ENCODE data around the gene RTN4R. TPM values are rescaled to one million over a fixed set of nuclear protein-coding genes. Genes with fewer than 3 reads are reported as not detected.

Gene RTN4R
- total RNA-seq, 2 experiments from 2014 or later: 2.8 to 3.7 TPM

DNA sequence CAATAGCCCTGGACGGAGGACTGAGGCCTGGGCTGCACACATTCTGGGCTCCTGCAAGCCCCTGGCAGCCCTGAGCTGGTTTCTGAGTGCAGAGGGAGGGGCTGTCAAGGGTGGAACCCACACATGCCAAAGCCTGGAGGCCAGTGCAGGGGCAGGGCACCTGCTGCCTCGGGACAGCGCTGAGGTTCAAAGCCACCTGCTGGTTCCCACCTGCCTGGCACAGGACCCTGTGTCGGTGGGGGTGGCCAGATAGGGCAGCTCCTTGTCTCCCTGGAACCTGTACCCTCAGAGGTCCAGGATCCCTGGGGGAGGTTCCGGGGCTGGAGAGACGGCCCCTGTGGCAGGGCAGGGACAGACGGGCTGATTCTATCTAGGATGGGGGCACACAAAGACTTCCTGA, 40.8 kb downstream of the RTN4R start:
- Mint-ChIP-seq H3K4me3 (no peak overlapping the region), H3K27ac (no peak overlapping the region), H3K36me3 (ENCODE audit: low read depth) (no peaks in the 10 kb centered on the region), H3K4me1 (ENCODE audit: low read depth) (no peaks in the 10 kb centered on the region), H3K9me3 (peaks cover 8% of the 10 kb centered on the region), H3K27me3 (no peaks in the 10 kb centered on the region)
- DNase-seq: no peak
- intact Hi-C loops (cut with micrococcal nuclease): no loop called here
- no peak for ATAC-seq
- ChIA-PET POLR2A (interaction anchor here (0.7 kb wide), 1 partner anchor 90 kb away, joined by 3 read pairs; no protein-coding TSS in a partner anchor), CTCF (no interaction called here)
- TF ChIP-seq CTCF (IDR thresholded peaks at IDR 0.05): no peak

DNA sequence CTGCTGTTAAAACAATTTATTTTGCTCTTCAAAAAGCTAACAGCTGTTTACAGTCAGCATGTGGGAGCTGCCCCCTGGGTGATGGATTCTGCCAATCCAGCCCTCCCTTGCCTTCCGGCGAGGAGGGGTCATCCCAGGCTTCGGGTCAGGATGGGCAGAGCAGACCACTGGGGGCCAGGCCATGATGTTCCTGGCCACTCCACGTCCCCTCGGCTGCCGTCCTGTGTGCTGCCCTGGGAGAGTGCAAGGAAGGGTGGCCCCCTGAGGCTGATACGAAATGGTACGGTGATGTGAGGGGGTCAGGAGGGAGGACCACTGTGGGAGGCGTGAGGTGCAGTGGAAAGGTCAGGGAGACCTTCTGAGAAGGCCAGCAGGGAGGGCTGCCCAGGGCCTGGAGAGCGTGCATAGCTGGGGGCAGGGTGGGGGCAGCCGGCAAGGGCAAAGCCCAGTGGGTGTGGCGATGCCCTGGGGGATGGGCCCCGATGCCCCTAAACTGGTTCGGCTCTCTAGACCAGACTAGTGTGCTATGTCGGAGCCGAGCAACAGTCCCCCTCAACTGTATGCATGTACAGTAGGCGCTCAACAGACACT, 41.3 kb downstream of the RTN4R start:
- POLR2A ChIA-PET: interaction anchor here (0.7 kb wide), 1 partner anchor 90 kb away, joined by 3 read pairs; no protein-coding TSS in a partner anchor
- CTCF ChIA-PET: no interaction called here
- Mint-ChIP-seq H3K27me3 (no peaks in the 10 kb centered on the region), H3K4me1 (ENCODE audit: low read depth) (no peaks in the 10 kb centered on the region), H3K36me3 (ENCODE audit: low read depth) (no peaks in the 10 kb centered on the region), H3K27ac (no peak overlapping the region), H3K9me3 (peaks cover 8% of the 10 kb centered on the region), H3K4me3 (no peak overlapping the region)
- intact Hi-C loops (cut with micrococcal nuclease): no loop called here
- TF ChIP-seq CTCF (IDR thresholded peaks at IDR 0.05): no peak
- ATAC-seq: no peak
- no peak for DNase-seq

DNA sequence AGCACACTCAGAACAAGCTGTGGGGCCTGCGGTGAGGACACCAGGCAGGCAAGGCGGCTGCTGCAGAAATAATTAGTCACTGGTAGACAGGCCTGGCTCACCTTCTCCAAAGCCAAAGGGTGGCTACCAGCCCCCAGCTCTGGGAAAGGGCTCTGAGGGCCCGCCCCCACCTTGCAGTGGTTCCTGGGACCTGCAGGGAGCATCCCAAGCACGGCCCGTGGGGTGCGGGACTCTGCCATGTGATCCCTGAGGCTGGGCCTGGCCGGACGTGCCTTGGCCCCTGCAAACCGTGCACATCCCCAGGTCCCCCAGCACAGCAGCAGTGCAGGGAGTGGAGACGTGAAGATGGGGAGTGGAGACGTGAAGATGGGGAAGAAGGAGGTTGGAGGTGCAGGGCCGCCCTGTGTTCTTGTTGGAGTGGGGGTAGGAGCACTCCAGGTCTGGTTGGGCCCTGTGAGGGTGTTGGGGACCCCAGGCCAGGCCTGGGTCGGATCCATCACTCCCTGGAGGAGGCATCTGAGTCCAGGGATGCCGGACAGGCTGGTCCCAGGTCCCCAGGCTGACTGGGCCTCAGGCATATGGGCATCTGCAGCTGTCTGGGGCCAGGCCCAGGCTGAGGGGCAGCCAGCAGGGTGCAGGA, 41.9 kb downstream of the RTN4R start:
- no peak for TF ChIP-seq CTCF (IDR thresholded peaks at IDR 0.05)
- H3K4me1 Mint-ChIP-seq (ENCODE audit: low read depth): no peaks in the 10 kb centered on the region
- ATAC-seq (no peak), DNase-seq (no peak)
- H3K27me3 Mint-ChIP-seq: no peaks in the 10 kb centered on the region
- peaks cover 8% of the 10 kb centered on the region for H3K9me3 Mint-ChIP-seq
- no peak overlapping the region for H3K27ac Mint-ChIP-seq
- ChIA-PET CTCF (no interaction called here), POLR2A (no interaction called here)
- no peak overlapping the region for H3K4me3 Mint-ChIP-seq
- no peaks in the 10 kb centered on the region for H3K36me3 Mint-ChIP-seq (ENCODE audit: low read depth)
- intact Hi-C loops (cut with micrococcal nuclease): no loop called here

DNA sequence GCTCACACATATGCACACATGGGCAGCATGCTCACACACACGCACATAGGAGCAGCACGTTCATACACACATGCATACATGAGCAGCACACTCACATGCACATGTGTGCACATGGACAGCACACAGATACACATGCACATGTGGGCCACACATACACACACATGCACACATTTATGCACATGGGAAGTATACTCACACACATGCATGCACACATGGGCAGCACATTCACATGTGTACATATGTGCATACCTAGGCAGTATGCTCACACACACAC, 42.5 kb downstream of the RTN4R start:
- DNase-seq (no peak), ATAC-seq (no peak)
- no peak for TF ChIP-seq CTCF (IDR thresholded peaks at IDR 0.05)
- Mint-ChIP-seq H3K4me3 (no peak overlapping the region), H3K36me3 (ENCODE audit: low read depth) (no peaks in the 10 kb centered on the region), H3K4me1 (ENCODE audit: low read depth) (no peaks in the 10 kb centered on the region), H3K9me3 (peaks cover 8% of the 10 kb centered on the region), H3K27ac (no peak overlapping the region), H3K27me3 (no peaks in the 10 kb centered on the region)
- intact Hi-C loops (cut with micrococcal nuclease): no loop called here
- ChIA-PET POLR2A (no interaction called here), CTCF (no interaction called here)

DNA sequence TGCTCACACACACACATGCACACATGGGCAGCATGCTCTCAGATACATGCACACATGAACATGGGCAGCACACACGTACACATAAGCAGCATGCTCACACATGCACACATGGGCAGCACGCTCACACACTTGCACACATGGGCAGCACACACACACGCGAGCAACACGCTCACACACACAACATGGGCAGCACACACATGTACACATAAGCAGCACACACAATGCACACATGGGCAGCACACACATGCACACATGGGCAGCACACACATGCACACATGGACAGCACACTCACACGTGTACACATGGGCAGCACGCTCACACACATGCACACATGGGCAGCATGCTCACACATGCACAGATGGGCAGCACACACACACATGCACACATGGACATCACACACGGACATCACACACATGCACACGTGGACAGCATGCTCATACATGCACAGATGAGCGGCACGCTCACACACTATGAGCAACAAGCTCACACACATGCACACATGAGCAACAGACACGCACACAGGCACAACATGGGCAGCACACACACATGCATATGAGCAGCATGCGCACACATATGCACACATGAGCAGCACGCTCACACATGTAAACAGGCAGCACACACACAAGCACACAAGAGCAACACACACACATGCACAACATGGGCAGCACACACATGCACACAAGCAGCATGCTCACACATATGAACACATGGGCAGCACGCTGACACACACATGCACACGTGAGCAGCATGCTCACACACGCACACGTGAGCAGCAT, 43.0 kb downstream of the RTN4R start:
- Mint-ChIP-seq H3K4me3 (no peak overlapping the region), H3K27me3 (no peaks in the 10 kb centered on the region), H3K36me3 (ENCODE audit: low read depth) (no peaks in the 10 kb centered on the region), H3K4me1 (ENCODE audit: low read depth) (no peaks in the 10 kb centered on the region), H3K27ac (no peak overlapping the region), H3K9me3 (peaks cover 8% of the 10 kb centered on the region)
- ChIA-PET CTCF (no interaction called here), POLR2A (no interaction called here)
- no peak for TF ChIP-seq CTCF (IDR thresholded peaks at IDR 0.05)
- ATAC-seq (no peak), DNase-seq (no peak)
- intact Hi-C loops (cut with micrococcal nuclease): no loop called here
